Right kidney (tissue), 1 donor: ENCODE results near the gene KRT17.
A peak's percentile ranks its signal among the peaks of the same experiment; 100 is the strongest.
"Not testable (repeated sequence)": the region's sequence is repeated elsewhere in the genome, so short reads cannot be mapped to it uniquely, and the experiment has no call there.

ENCODE experiments used
- DNase-seq: peaks from one replicate; pipeline ENCODE4 v3.0.0-alpha.2; 2016

Gene KRT17

GRCh38 chr17:41594363-41594915 lies 29.9 kb downstream of the KRT17 start:
- no peak for DNase-seq

- DNase-seq: no peak
These were observed 30.9 kb downstream of the KRT17 start for GRCh38 chr17:41593306-41593981.

- no peak for DNase-seq
These were observed 31.6 kb downstream of the KRT17 start for GRCh38 chr17:41592601-41593305.

GRCh38 chr17:41589301-41589700 lies 35.1 kb downstream of the KRT17 start:
- DNase-seq: no peak

GRCh38 chr17:41588126-41588810 lies 36.1 kb downstream of the KRT17 start:
- no peak for DNase-seq

GRCh38 chr17:41586863-41587495 lies 37.4 kb downstream of the KRT17 start, which contains the start of gene KRT14:
KRT14 (minus strand) TSS chr17:41586895; CDS start chr17:41586834, 61 bp downstream.
- DNase-seq: no peak

GRCh38 chr17:41585301-41586056 lies 38.9 kb downstream of the KRT17 start:
- no peak for DNase-seq

GRCh38 chr17:41584331-41584927 lies 39.9 kb downstream of the KRT17 start:
- not testable (repeated sequence) for DNase-seq

GRCh38 chr17:41583137-41584127 lies 40.9 kb downstream of the KRT17 start:
- no peak for DNase-seq

- DNase-seq: not testable (repeated sequence)
These were observed 42.1 kb downstream of the KRT17 start for GRCh38 chr17:41582061-41582968.

GRCh38 chr17:41581366-41582060 lies 42.9 kb downstream of the KRT17 start:
- DNase-seq: no peak

- no peak for DNase-seq
These were observed 43.5 kb downstream of the KRT17 start for GRCh38 chr17:41580687-41581365.

- no peak for DNase-seq
These were observed 44.2 kb downstream of the KRT17 start for GRCh38 chr17:41580244-41580575.

- peak; percentile 72 for DNase-seq
These were observed 44.7 kb downstream of the KRT17 start for GRCh38 chr17:41579484-41580243.

GRCh38 chr17:41578971-41579370 lies 45.4 kb downstream of the KRT17 start:
- DNase-seq: no peak

GRCh38 chr17:41578538-41578937 lies 45.8 kb downstream of the KRT17 start:
- DNase-seq: no peak

- DNase-seq: not testable (repeated sequence)
These were observed 47.6 kb downstream of the KRT17 start for GRCh38 chr17:41576740-41577139.
